ENCODE results near the gene COQ4. TPM values are rescaled to one million over a fixed set of nuclear protein-coding genes. Genes with fewer than 3 reads are reported as not detected.

COQ4 gene
- polyA plus RNA-seq, 1 donor: 83.2 TPM

DNA sequence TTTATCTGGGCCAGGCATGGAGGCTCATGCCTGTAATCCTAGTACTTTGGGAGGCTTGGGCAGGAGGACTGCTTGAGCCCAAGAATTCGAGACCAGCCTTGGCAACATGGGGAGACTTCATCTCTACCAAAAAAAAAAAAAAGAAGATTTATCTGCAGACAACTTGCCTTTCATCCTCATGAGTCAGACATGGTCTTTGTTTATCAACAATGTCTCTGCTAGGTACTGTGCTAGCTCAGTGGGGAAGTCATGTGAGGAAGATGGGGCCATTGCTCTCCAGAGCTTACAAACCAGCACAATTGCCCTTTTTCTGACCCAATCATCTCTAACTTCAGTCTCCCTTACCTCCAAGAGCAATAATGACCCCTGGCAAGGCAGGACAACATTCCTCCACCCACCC is 50.1 kb downstream of the COQ4 start:
- DNase-seq: no peak

- DNase-seq: no peak
Measured at GRCh38 chr9:128374221-128374675, 51.6 kb downstream of the COQ4 start.

- DNase-seq: no peak
Measured at GRCh38 chr9:128375865-128376264, 53.2 kb downstream of the COQ4 start.

DNA sequence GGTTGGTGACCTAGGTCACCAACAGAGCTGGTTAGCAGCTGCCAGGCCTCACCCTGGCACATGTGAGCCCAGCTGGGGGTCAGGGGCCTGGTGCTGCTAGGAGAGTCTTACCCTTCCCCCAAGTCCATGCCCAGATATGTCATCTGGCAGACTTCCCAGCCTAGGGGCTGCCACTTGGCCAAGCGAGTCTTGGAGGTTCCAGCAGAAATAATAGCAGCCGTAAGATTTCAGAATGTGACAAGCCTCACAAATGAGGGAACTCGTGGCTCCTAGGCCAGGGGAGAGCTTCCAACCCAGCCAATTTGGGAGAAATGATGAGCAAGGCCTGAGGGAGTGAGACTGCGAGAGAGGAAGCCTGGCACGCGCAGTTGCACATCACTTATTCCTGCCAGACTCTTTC is 59.6 kb downstream of the COQ4 start:
- DNase-seq: no peak

GRCh38 chr9:128383007-128383753 is 60.5 kb downstream of the COQ4 start:
- no peak for DNase-seq

Other genes with a start within 250 kb of the COQ4 start
- 37.9 TPM for gene PTGES2, start 195.1 kb upstream of the COQ4 start, polyA plus RNA-seq (ENCODE audit: insufficient read length)
- 0.75 TPM for gene LCN2, start 173.4 kb upstream of the COQ4 start, polyA plus RNA-seq (ENCODE audit: insufficient read length)
- gene BBLN, start 162.6 kb upstream of the COQ4 start, polyA plus RNA-seq (ENCODE audit: insufficient read length): 31.8 TPM
- gene CIZ1, start 131.3 kb upstream of the COQ4 start, polyA plus RNA-seq (ENCODE audit: insufficient read length): 139 TPM
- gene DNM1, start 119.5 kb upstream of the COQ4 start, polyA plus RNA-seq (ENCODE audit: insufficient read length): 231 TPM
- gene GOLGA2, start 46.8 kb upstream of the COQ4 start, polyA plus RNA-seq (ENCODE audit: insufficient read length): 92.5 TPM
- gene SWI5, start 46.6 kb upstream of the COQ4 start, polyA plus RNA-seq (ENCODE audit: insufficient read length): 31.6 TPM
- gene TRUB2, start 392 bp upstream of the COQ4 start, polyA plus RNA-seq (ENCODE audit: insufficient read length): 37.6 TPM
- gene SLC27A4, start 17.7 kb downstream of the COQ4 start, polyA plus RNA-seq (ENCODE audit: insufficient read length): 16.7 TPM
- gene URM1, start 48.5 kb downstream of the COQ4 start, polyA plus RNA-seq (ENCODE audit: insufficient read length): 53.6 TPM
- 34.9 TPM for gene CERCAM, start 98.0 kb downstream of the COQ4 start, polyA plus RNA-seq (ENCODE audit: insufficient read length)
- gene ODF2, start 133.2 kb downstream of the COQ4 start, polyA plus RNA-seq (ENCODE audit: insufficient read length): 58.3 TPM
- 34.2 TPM for gene GLE1, start 181.9 kb downstream of the COQ4 start, polyA plus RNA-seq (ENCODE audit: insufficient read length)
- gene SPTAN1, start 229.7 kb downstream of the COQ4 start, polyA plus RNA-seq (ENCODE audit: insufficient read length): 407 TPM